Bronchial epithelial cell (primary cell): ENCODE measurements around the gene CACNG5. TPM values are rescaled to one million over a fixed set of nuclear protein-coding genes. Genes with fewer than 3 reads are reported as not detected.

Experiments
- DNase-seq: peaks from one replicate; pipeline ENCODE4 v3.0.0-alpha.2; 2010; ENCODE audit warnings: low read depth
- FAIRE-seq: peaks from 2 replicates; lab custom pipeline; 2011; peaks lifted over from hg19 to GRCh38; lab: Jason Lieb, UNC
- H3K27me3 ChIP-seq: 2 replicates; pipeline ENCODE4 v1.5.1; 2011; ENCODE audit warnings: low read length; ENCODE audit not compliant: control insufficient read depth, insufficient read depth
- H3K36me3 ChIP-seq: 2 replicates; pipeline ENCODE4 v1.5.1; 2011; ENCODE audit warnings: low read length; ENCODE audit not compliant: control insufficient read depth, insufficient read depth
- H3K4me3 ChIP-seq: 2 replicates; pipeline ENCODE4 v1.5.1; 2011; ENCODE audit warnings: mild to moderate bottlenecking, low read depth, low read length, control low read depth
- CTCF ChIP-seq: IDR thresholded peaks from 2 replicates; pipeline ENCODE4 v1.5.1; 2011; ENCODE audit warnings: mild to moderate bottlenecking, moderate library complexity, low read length, control low read depth, inconsistent platforms; ENCODE audit not compliant: insufficient read depth, severe bottlenecking
- total RNA-seq: library from RNA; depleted of rRNA; stranded (reverse); fragments of >200 nt; gene quantifications from 2 replicates; pipeline ENCODE4 v1.2.1, GENCODE V29; 2014

Gene CACNG5
- total RNA-seq, 1 donor from 2014 or later = not detected

- Histone ChIP-seq H3K4me3 (no peak overlapping the region), H3K27me3 (peaks cover 3% of the 10 kb centered on the region), H3K36me3 (no peaks in the 10 kb centered on the region)
- no peak for FAIRE-seq
- no peak for TF ChIP-seq CTCF
- DNase-seq = no peak
Measured at GRCh38 chr17:66873962-66874361, 39.0 kb downstream of the CACNG5 start.

GRCh38 chr17:66884931-66885330 lies 50.0 kb downstream of the CACNG5 start:
- FAIRE-seq = no peak

GRCh38 chr17:66885417-66885816 lies 50.5 kb downstream of the CACNG5 start:
- Histone ChIP-seq H3K27me3 (no peaks in the 10 kb centered on the region), H3K36me3 (no peaks in the 10 kb centered on the region), H3K4me3 (no peak overlapping the region)
- FAIRE-seq = no peak
- DNase-seq = no peak
- TF ChIP-seq CTCF = no peak

More at GRCh38 chr17:66884931-66885330, 50.0 kb downstream of the CACNG5 start:
- no peaks in the 10 kb centered on the region for H3K36me3 ChIP-seq
- no peak overlapping the region for H3K4me3 ChIP-seq
- TF ChIP-seq CTCF = no peak
- DNase-seq = no peak
- no peaks in the 10 kb centered on the region for H3K27me3 ChIP-seq

GRCh38 chr17:66889480-66890230 lies 54.7 kb downstream of the CACNG5 start:
- H3K4me3 ChIP-seq = no peak overlapping the region
- no peak for TF ChIP-seq CTCF
- no peaks in the 10 kb centered on the region for H3K36me3 ChIP-seq
- peaks cover 4% of the 10 kb centered on the region for H3K27me3 ChIP-seq
- DNase-seq (peak; percentile 52), FAIRE-seq (peak; percentile 77)

- no peaks in the 10 kb centered on the region for H3K36me3 ChIP-seq
- FAIRE-seq = no peak
- no peak for DNase-seq
- no peak overlapping the region for H3K4me3 ChIP-seq
- H3K27me3 ChIP-seq = peaks cover 6% of the 10 kb centered on the region
- no peak for TF ChIP-seq CTCF
Measured at GRCh38 chr17:66892246-66892645, 57.3 kb downstream of the CACNG5 start.
